K562 (cell line): ENCODE measurements around the gene ELK1. TPM values are rescaled to one million over a fixed set of nuclear protein-coding genes. Genes with fewer than 3 reads are reported as not detected.
"Not testable (repeated sequence)": the region's sequence is repeated elsewhere in the genome, so short reads cannot be mapped to it uniquely, and the experiment has no call there.

Source experiments
- ARNT ChIP-seq, 2 experiments: fragments of 450-650 bp; IDR thresholded peaks; 2 replicates each; pipeline ENCODE4 v1.6.1; 2016; ENCODE audit warnings: mild to moderate bottlenecking in 1 of 2
- EP300 ChIP-seq: IDR thresholded peaks from 2 replicates; pipeline ENCODE4 v1.6.1; 2012; ENCODE audit warnings: low read length, improper control_type of control experiment
- GATAD2A ChIP-seq: fragments of 450-650 bp; IDR thresholded peaks from 2 replicates; pipeline ENCODE4 v1.6.1; 2017
- HDAC3 ChIP-seq: fragments of 450-650 bp; IDR thresholded peaks from 2 replicates; pipeline ENCODE4 v1.6.1; 2018; ENCODE audit warnings: borderline replicate concordance, mild to moderate bottlenecking, moderate library complexity; ENCODE audit not compliant: partially characterized antibody
- KLF16 ChIP-seq: IDR thresholded peaks from 2 replicates; pipeline ENCODE4 v1.6.1; 2016; ENCODE audit warnings: antibody characterized with exemption
- NEUROD1 ChIP-seq: fragments of 150-350 bp; IDR thresholded peaks from 2 replicates; pipeline ENCODE4 v1.6.1; 2014; ENCODE audit warnings: borderline replicate concordance, low read length, low read depth; ENCODE audit not compliant: partially characterized antibody
- NFE2 ChIP-seq: IDR thresholded peaks from 2 replicates; pipeline ENCODE4 v1.6.1; 2014; ENCODE audit warnings: antibody characterized with exemption, low read depth
- RBM25 ChIP-seq: fragments of 200-400 bp; formaldehyde crosslinking; IDR thresholded peaks from 2 replicates; pipeline ENCODE4 v1.6.1; 2018; ENCODE audit warnings: low read length, low read depth, moderate library complexity; ENCODE audit not compliant: severe bottlenecking
- SMARCA4 ChIP-seq: fragments of 450-650 bp; IDR thresholded peaks from 2 replicates; pipeline ENCODE4 v1.6.1; 2016
- TBL1XR1 ChIP-seq, 2 experiments: IDR thresholded peaks; 2 replicates each; pipeline ENCODE4 v1.6.1; 2012; ENCODE audit warnings: improper control_type of control experiment in 2 of 2, low read length in 2 of 2, mild to moderate bottlenecking in 1 of 2
- TEAD1 ChIP-seq, 2 experiments: fragments of 450-650 bp in 1 of 2; sonication (generic) in 1 of 2; formaldehyde crosslinking; IDR thresholded peaks; 2 replicates each; pipeline versions ENCODE4 v1.4.0 to v1.8.0; 2020 to 2022; ENCODE audit warnings: mild to moderate bottlenecking in 2 of 2, missing genetic modification reagents in 1 of 2
- TEAD4 ChIP-seq, 2 experiments: sonication (generic) in 1 of 2; formaldehyde crosslinking in 1 of 2; IDR thresholded peaks; 2 replicates each; pipeline versions ENCODE4 v1.6.1 to v1.8.0; 2012 to 2022; ENCODE audit warnings: borderline replicate concordance in 1 of 2, inconsistent platforms in 1 of 2, low read length in 1 of 2, mild to moderate bottlenecking in 1 of 2, missing genetic modification reagents in 1 of 2
- TRIM28 ChIP-seq: fragments of 450-650 bp; IDR thresholded peaks from 2 replicates; pipeline ENCODE4 v1.6.1; 2017
- polyA plus RNA-seq, 8 experiments: library from polyadenylated mRNA; depleted of rRNA in 4 of 8; stranded (reverse) in 5 of 8; unstranded in 3 of 8; fragments of >200 nt; fragmentation: Nextera tagmentation in 2 of 8; fragmentation: Illumina TruSeq in 1 of 8; extraction: Ambion mirVana in 2 of 8; extraction: Trizol in 1 of 8; gene quantifications; 2 replicates each; pipeline versions ENCODE4 v1.2.1 to v1.2.3, GENCODE V29; 2011 to 2014; ENCODE audit warnings: inconsistent platforms in 1 of 8, missing spikeins in 1 of 8
- total RNA-seq, 7 experiments: library from RNA; depleted of rRNA in 6 of 7; stranded (reverse); fragments of >200 nt in 6 of 7; fragmentation: Illumina TruSeq in 2 of 7; extraction: Trizol in 2 of 7; gene quantifications; 2 replicates each; pipeline versions ENCODE4 v1.2.1 to v1.2.3, GENCODE V29; 2011 to 2021; ENCODE audit warnings: low replicate concordance in 1 of 7
- TF ChIP-seq, protein P1 (sequence below), 2 experiments: fragments of 450-650 bp; IDR thresholded peaks; 2 replicates each; pipeline ENCODE4 v1.6.1; 2018; ENCODE audit warnings: mild to moderate bottlenecking in 2 of 2, low read depth in 1 of 2; ENCODE audit not compliant: partially characterized antibody in 2 of 2
- TF ChIP-seq, protein P2 (sequence below): fragments of 450-650 bp; IDR thresholded peaks from 2 replicates; pipeline ENCODE4 v1.6.1; 2018; ENCODE audit warnings: mild to moderate bottlenecking, low read depth; ENCODE audit not compliant: partially characterized antibody
- TF ChIP-seq, protein P3 (sequence below): sonication (generic); formaldehyde crosslinking; IDR thresholded peaks from 2 replicates; pipeline ENCODE4 v1.8.0; 2022; ENCODE audit warnings: missing genetic modification reagents, mild to moderate bottlenecking, moderate library complexity, borderline replicate concordance

The ELK1 gene
- total and polyA plus RNA-seq, 9 of the 15 experiments (the other 6 are each of a cell fraction or from before 2014, with no cell fraction given), result 4.4 to 74.9 (median 26.5) TPM

DNA sequence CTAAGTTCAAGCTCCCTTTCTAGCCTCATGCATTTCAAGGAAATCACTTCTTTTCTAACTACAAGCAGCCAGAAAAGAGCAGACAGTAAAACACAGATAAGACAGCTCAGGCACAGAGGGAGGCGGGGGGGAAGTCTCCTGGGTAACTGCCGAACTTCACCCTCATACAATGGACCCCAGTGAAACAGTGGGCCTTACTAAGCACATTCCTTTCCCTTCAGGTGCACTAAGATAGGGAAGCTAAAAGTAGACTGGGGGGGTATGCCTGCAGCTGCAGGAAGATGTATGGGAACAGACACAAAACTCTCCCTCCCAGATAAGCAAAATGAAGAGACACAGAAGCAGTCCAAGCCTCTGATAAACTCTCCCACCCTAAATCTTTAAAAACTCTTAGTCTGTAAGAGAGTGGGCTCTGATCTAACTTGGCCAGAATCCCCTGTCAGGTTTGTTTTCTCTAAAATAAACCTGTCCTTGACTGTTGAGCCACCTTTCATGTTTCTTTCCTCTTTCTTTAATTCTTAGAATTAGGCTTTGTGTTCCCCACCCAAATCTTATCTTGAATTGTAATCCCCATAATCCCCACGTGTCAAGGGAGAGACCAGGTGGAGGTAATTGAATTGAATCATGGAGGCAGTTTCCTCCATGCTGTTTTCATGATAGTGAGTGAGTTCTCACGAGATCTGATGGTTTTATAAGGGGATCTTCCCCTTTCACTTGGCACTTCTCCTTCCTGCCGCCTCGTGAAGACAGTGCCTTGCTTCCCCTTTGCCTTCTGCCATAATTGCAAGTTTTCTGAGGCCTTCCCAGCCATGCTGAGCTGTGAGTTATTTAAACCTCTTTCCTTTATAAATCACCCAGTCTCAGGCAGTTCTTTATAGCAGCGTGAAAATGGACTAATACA lies 25.8 kb upstream of the ELK1 start (continued):
- TF ChIP-seq, protein P1, sequence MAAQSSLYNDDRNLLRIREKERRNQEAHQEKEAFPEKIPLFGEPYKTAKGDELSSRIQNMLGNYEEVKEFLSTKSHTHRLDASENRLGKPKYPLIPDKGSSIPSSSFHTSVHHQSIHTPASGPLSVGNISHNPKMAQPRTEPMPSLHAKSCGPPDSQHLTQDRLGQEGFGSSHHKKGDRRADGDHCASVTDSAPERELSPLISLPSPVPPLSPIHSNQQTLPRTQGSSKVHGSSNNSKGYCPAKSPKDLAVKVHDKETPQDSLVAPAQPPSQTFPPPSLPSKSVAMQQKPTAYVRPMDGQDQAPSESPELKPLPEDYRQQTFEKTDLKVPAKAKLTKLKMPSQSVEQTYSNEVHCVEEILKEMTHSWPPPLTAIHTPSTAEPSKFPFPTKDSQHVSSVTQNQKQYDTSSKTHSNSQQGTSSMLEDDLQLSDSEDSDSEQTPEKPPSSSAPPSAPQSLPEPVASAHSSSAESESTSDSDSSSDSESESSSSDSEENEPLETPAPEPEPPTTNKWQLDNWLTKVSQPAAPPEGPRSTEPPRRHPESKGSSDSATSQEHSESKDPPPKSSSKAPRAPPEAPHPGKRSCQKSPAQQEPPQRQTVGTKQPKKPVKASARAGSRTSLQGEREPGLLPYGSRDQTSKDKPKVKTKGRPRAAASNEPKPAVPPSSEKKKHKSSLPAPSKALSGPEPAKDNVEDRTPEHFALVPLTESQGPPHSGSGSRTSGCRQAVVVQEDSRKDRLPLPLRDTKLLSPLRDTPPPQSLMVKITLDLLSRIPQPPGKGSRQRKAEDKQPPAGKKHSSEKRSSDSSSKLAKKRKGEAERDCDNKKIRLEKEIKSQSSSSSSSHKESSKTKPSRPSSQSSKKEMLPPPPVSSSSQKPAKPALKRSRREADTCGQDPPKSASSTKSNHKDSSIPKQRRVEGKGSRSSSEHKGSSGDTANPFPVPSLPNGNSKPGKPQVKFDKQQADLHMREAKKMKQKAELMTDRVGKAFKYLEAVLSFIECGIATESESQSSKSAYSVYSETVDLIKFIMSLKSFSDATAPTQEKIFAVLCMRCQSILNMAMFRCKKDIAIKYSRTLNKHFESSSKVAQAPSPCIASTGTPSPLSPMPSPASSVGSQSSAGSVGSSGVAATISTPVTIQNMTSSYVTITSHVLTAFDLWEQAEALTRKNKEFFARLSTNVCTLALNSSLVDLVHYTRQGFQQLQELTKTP (IDR thresholded peaks at IDR 0.05; ENCODE audit: low read depth in 1 of 2, partially characterized antibody in 2 of 2), result peak; percentile 66 to 75
- TF ChIP-seq EP300, result peak; percentile 86
- TF ChIP-seq SMARCA4, result peak; percentile 74
- TF ChIP-seq RBM25, result peak; percentile 45
- peak; percentile 88 for TF ChIP-seq NFE2
- TF ChIP-seq KLF16, result peak; percentile 84; the same call in 1 of the 2 replicates
- TF ChIP-seq GATAD2A, result peak; percentile 23; the same call in 1 of the 2 replicates
- TF ChIP-seq, protein P2, sequence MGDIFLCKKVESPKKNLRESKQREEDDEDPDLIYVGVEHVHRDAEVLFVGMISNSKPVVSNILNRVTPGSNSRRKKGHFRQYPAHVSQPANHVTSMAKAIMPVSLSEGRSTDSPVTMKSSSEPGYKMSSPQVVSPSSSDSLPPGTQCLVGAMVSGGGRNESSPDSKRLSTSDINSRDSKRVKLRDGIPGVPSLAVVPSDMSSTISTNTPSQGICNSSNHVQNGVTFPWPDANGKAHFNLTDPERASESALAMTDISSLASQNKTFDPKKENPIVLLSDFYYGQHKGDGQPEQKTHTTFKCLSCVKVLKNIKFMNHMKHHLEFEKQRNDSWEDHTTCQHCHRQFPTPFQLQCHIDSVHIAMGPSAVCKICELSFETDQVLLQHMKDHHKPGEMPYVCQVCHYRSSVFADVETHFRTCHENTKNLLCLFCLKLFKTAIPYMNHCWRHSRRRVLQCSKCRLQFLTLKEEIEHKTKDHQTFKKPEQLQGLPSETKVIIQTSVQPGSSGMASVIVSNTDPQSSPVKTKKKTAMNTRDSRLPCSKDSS, result peak; percentile 69
- TF ChIP-seq ARNT (IDR thresholded peaks at IDR 0.05), result peak; percentile 68 to 71; a peak in 1 of 4 replicates
- peak; percentile 24 for TF ChIP-seq NEUROD1
- peak in 1 of 2 experiments; percentile 82; a peak in 2 of 4 replicates for TF ChIP-seq TBL1XR1 (IDR thresholded peaks at IDR 0.05; ENCODE audit: low read length in 2 of 2)
- peak; percentile 90 for TF ChIP-seq HDAC3
- peak; percentile 92 for TF ChIP-seq TEAD4 (IDR thresholded peaks at IDR 0.05; ENCODE audit: low read length)
- not testable (repeated sequence) for TF ChIP-seq TEAD4 (CRISPR knock-in tag; IDR thresholded peaks at IDR 0.05; ENCODE audit: borderline replicate concordance)
- TF ChIP-seq TRIM28, result peak; percentile 87; the same call in 1 of the 2 replicates
- TF ChIP-seq, protein P3, sequence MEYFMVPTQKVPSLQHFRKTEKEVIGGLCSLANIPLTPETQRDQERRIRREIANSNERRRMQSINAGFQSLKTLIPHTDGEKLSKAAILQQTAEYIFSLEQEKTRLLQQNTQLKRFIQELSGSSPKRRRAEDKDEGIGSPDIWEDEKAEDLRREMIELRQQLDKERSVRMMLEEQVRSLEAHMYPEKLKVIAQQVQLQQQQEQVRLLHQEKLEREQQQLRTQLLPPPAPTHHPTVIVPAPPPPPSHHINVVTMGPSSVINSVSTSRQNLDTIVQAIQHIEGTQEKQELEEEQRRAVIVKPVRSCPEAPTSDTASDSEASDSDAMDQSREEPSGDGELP (CRISPR knock-in tag), result 0 out of 2 replicates have a peak, but pooled peaks have one; percentile 24
- TF ChIP-seq TEAD1 (CRISPR knock-in tag; IDR thresholded peaks at IDR 0.05), result peak; percentile 89 to 98
